Measurements from ENCODE around the gene ARHGAP30.

The ARHGAP30 gene

DNA sequence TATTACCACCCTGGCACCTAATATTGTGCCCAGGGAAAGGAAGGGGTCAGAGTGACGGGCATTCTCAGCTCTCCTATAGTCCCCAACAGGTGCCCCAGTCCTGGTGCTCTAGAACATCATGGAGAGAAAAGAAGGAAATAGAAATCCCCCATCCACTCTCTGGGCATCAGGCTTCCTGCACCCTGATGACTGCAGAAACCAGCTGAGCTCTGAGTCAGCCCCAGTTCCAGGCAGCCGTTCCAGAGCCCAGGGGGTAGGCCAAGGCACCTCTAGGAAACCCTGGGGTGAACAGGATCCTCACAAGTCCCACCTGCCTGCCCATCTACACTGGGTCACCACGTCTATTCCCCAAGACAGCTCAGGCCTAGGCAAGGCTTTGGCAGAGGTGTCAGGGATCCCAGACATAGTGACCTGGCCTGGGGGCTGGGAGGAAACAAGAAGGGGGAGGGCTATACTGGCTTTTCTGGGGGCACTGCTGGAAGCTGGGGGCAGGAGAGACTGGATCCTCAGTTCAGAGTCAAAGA, 19.0 kb upstream of the ARHGAP30 start:
- DNase-seq (ENCODE audit: low read depth), result no peak
- Histone ChIP-seq H3K36me3 (ENCODE audit: control insufficient read depth, insufficient read depth, low read length, severe bottlenecking) (no peaks in the 10 kb centered on the region), H3K9me3 (ENCODE audit: control insufficient read depth, low read length) (no peaks in the 10 kb centered on the region), H3K9ac (ENCODE audit: low read length) (no peak overlapping the region), H3K4me3 (ENCODE audit: low read length) (no peak overlapping the region), H3K4me1 (ENCODE audit: control insufficient read depth, insufficient read depth, low read length) (peaks cover 18% of the 10 kb centered on the region), H3K27me3 (replicated peaks; ENCODE audit: control insufficient read depth, insufficient read depth, low read length) (no peaks in the 10 kb centered on the region)

DNA sequence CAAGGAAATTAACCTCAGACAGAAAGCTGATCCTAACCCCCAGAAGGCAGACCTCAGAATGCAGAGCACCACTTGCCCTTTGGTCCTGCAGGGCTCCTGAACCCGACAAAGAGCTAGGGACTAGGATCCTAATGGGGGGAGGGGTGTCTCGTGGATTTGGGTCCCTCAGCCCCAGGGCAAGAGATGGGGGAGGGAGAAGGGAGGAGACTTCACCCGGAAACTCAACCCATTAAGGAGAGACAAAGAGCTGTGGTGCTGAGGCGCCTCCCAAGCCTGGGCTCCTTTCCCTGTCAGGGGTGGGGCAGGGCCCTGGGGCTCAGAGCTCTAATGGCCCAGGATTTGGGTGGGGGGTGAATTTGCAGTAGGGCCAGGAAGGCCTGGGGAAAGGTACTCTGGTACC, 16.8 kb upstream of the ARHGAP30 start:
- Histone ChIP-seq H3K36me3 (ENCODE audit: control insufficient read depth, insufficient read depth, low read length, severe bottlenecking) (no peaks in the 10 kb centered on the region), H3K9me3 (ENCODE audit: control insufficient read depth, low read length) (no peaks in the 10 kb centered on the region), H3K4me3 (ENCODE audit: low read length) (no peak overlapping the region), H3K4me1 (ENCODE audit: control insufficient read depth, insufficient read depth, low read length) (peaks cover 30% of the 10 kb centered on the region), H3K9ac (ENCODE audit: low read length) (no peak overlapping the region), H3K27me3 (replicated peaks; ENCODE audit: control insufficient read depth, insufficient read depth, low read length) (no peaks in the 10 kb centered on the region)
- no peak for DNase-seq (ENCODE audit: low read depth)

DNA sequence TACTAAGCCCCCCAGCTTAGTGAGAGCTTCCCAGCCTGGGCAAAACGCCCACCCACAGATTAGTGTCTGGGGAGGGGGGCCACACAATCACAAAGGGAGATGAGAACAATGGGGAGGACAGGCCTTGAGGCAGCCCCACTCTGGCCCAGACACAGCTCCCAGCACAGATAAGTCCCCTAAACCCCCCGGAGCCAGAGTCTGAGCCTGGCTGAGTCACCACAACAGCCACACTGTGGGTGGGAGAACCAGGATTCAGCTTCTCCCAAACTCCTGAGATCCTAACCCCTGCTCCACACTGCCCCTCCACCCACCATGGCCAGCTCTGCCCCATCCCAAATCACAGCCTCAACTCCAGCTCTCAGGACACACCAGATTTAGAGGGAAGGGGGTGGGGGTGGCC, 15.5 kb upstream of the ARHGAP30 start:
- H3K9me3 ChIP-seq (ENCODE audit: control insufficient read depth, low read length), result no peaks in the 10 kb centered on the region
- H3K4me1 ChIP-seq (ENCODE audit: control insufficient read depth, insufficient read depth, low read length), result peaks cover 43% of the 10 kb centered on the region
- H3K4me3 ChIP-seq (ENCODE audit: low read length), result no peak overlapping the region
- DNase-seq (ENCODE audit: low read depth), result peak; percentile 15
- H3K9ac ChIP-seq (ENCODE audit: low read length), result peak overlapping the region; percentile 33
- no peaks in the 10 kb centered on the region for H3K27me3 ChIP-seq (replicated peaks; ENCODE audit: control insufficient read depth, insufficient read depth, low read length)
- no peaks in the 10 kb centered on the region for H3K36me3 ChIP-seq (ENCODE audit: control insufficient read depth, insufficient read depth, low read length, severe bottlenecking)

DNA sequence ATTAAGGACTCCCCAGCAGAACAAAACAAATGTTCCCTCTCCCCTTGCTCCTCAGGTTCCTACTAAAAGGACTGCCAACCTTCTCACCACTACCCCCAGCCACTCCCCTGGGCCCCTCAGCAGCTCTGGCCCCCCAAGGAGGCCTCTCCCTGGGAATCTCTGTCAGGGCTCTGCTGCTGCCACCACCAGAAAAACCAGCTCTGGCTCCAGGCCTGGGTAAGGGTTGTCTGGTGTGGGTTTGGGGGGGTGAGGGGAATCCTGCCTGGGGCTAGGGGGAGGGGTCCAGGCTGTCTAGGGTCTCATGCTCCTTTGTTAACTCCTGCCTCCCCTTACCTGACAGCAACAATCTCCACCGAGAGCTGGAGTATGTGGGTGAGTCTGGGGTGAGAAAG, 14.9 kb upstream of the ARHGAP30 start:
- Histone ChIP-seq H3K9me3 (ENCODE audit: control insufficient read depth, low read length) (no peaks in the 10 kb centered on the region), H3K27me3 (replicated peaks; ENCODE audit: control insufficient read depth, insufficient read depth, low read length) (no peaks in the 10 kb centered on the region), H3K4me3 (ENCODE audit: low read length) (no peak overlapping the region), H3K9ac (ENCODE audit: low read length) (no peak overlapping the region), H3K4me1 (ENCODE audit: control insufficient read depth, insufficient read depth, low read length) (peaks cover 47% of the 10 kb centered on the region), H3K36me3 (ENCODE audit: control insufficient read depth, insufficient read depth, low read length, severe bottlenecking) (no peaks in the 10 kb centered on the region)
- DNase-seq (ENCODE audit: low read depth), result no peak

DNA sequence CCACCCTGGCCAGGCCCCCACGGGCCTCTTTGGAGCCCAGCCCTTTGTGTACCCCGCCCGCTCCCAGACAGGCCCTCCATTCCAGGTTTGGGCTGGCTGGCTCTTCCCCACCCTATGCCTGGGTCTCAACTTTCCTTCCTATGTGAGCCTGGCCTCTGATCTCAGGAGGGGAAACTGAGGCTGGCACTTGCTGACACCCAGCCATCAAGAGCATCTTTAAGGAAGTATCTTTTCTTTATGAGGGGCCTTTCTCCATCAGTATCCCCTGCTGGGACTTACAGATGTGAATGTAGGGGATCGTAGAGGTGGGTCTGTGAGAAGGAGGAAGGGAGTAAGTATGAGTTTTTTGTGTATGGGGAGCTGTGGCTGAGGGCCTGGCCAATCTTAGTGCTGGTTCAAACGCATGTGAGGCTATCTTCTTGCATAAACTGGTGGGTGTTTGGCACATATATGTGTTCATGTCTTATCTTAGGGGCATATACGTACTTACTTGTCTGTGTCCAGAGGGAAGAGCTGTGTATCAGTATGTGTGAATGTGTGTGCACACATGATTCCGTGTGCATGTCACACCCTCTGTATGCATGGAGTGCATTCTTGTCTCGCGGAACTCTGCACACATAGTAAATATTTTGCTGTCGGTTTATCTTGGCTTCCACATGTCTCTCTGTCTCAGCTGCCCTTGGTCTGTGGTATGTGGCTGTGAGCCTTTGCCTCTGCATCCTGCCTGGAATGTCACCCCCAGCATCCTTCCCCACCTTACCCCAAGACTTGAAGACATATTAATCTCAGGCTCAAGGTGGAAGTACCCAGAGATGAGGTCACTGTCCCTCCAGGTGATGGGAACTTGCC, 14.3 kb upstream of the ARHGAP30 start:
- Histone ChIP-seq H3K4me1 (ENCODE audit: control insufficient read depth, insufficient read depth, low read length) (peaks cover 47% of the 10 kb centered on the region), H3K9me3 (ENCODE audit: control insufficient read depth, low read length) (no peaks in the 10 kb centered on the region), H3K4me3 (ENCODE audit: low read length) (no peak overlapping the region), H3K36me3 (ENCODE audit: control insufficient read depth, insufficient read depth, low read length, severe bottlenecking) (no peaks in the 10 kb centered on the region), H3K27me3 (replicated peaks; ENCODE audit: control insufficient read depth, insufficient read depth, low read length) (no peaks in the 10 kb centered on the region), H3K9ac (ENCODE audit: low read length) (no peak overlapping the region)
- no peak for DNase-seq (ENCODE audit: low read depth)

DNA sequence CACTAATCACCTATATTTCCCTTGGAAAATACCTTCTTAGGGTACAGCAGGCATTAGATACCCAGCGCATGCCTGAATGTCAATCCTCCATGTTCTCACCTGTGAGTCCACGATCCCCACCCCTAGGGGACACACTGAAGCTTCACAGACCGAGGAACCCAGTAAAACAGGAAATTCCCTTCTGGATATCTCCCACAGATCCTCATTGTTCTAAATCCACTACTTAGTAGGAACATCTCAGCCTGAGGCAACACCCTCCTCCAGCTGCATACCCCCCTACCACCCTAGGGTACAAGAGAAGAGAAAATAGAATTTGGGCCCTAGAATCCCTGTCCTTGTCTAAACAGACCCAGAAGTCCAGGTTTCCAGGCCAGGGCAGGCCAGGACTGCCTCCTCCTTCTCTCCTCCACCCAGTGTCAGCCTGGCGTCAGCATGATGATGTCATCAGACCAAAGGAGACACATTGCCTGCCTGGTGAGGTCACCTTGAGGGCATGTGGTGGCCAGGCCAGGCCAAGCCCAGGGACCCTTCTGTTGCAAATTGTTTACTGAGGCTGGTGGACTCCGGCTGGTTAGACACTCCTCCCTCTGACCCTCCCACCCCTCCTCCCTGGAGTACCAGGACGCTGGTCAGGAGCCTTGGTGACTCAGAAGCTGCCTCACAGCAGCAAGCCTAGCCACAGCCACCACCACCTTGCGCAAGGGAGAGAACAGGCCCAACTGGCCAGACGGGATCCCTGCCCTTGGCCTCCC, 13.5 kb upstream of the ARHGAP30 start:
- DNase-seq (ENCODE audit: low read depth), result peak; percentile 83
- no peaks in the 10 kb centered on the region for H3K9me3 ChIP-seq (ENCODE audit: control insufficient read depth, low read length)
- no peaks in the 10 kb centered on the region for H3K27me3 ChIP-seq (replicated peaks; ENCODE audit: control insufficient read depth, insufficient read depth, low read length)
- peaks cover 47% of the 10 kb centered on the region for H3K4me1 ChIP-seq (ENCODE audit: control insufficient read depth, insufficient read depth, low read length)
- H3K36me3 ChIP-seq (ENCODE audit: control insufficient read depth, insufficient read depth, low read length, severe bottlenecking), result no peaks in the 10 kb centered on the region
- peak overlapping the region; percentile 56 for H3K9ac ChIP-seq (ENCODE audit: low read length)
- no peak overlapping the region for H3K4me3 ChIP-seq (ENCODE audit: low read length)

DNA sequence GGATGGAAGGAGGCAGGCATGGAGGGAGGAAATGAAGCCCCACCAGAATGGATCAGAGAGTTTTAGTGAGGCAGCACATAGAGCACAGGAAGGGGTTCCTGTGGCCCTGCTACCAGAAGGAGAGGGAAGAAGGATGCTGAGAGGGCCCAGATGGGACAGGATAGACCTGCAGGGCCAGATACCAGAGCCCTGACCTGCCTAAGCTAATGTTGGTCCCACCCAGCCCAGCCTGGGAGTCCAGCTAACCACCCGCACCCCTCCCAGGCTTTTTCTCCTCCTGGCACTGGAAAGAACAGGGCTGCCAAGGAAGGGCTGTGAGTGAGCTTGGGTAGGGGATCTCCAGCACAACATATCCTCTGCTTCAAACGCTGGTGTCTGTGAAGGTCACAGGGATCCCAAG, 12.8 kb upstream of the ARHGAP30 start:
- Histone ChIP-seq H3K9ac (ENCODE audit: low read length) (no peak overlapping the region), H3K36me3 (ENCODE audit: control insufficient read depth, insufficient read depth, low read length, severe bottlenecking) (no peaks in the 10 kb centered on the region), H3K4me3 (ENCODE audit: low read length) (no peak overlapping the region), H3K9me3 (ENCODE audit: control insufficient read depth, low read length) (no peaks in the 10 kb centered on the region), H3K4me1 (ENCODE audit: control insufficient read depth, insufficient read depth, low read length) (peaks cover 47% of the 10 kb centered on the region), H3K27me3 (replicated peaks; ENCODE audit: control insufficient read depth, insufficient read depth, low read length) (no peaks in the 10 kb centered on the region)
- DNase-seq (ENCODE audit: low read depth), result no peak

DNA sequence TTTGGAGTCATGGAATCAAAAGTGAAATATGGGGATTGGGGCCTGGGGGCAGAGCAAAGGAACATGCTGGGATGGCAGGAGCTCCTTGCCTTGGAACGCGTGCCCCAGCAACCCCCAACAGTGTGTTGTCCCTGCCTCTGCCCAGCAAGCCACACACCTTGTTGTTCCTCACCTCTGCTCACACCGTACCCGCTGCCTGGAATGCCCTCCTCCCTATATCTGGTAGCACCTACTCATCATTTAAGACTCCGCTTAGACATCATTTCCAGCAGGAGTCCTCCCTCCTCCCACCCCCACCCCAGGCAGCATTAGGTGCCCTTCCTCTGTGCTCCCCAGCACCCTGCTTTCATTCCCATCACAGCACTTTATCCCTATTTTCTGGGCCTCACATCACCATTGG, 11.8 kb upstream of the ARHGAP30 start:
- no peak for DNase-seq (ENCODE audit: low read depth)
- no peak overlapping the region for H3K4me3 ChIP-seq (ENCODE audit: low read length)
- H3K4me1 ChIP-seq (ENCODE audit: control insufficient read depth, insufficient read depth, low read length), result peaks cover 47% of the 10 kb centered on the region
- H3K9me3 ChIP-seq (ENCODE audit: control insufficient read depth, low read length), result no peaks in the 10 kb centered on the region
- H3K27me3 ChIP-seq (replicated peaks; ENCODE audit: control insufficient read depth, insufficient read depth, low read length), result no peaks in the 10 kb centered on the region
- H3K9ac ChIP-seq (ENCODE audit: low read length), result no peak overlapping the region
- no peaks in the 10 kb centered on the region for H3K36me3 ChIP-seq (ENCODE audit: control insufficient read depth, insufficient read depth, low read length, severe bottlenecking)

DNA sequence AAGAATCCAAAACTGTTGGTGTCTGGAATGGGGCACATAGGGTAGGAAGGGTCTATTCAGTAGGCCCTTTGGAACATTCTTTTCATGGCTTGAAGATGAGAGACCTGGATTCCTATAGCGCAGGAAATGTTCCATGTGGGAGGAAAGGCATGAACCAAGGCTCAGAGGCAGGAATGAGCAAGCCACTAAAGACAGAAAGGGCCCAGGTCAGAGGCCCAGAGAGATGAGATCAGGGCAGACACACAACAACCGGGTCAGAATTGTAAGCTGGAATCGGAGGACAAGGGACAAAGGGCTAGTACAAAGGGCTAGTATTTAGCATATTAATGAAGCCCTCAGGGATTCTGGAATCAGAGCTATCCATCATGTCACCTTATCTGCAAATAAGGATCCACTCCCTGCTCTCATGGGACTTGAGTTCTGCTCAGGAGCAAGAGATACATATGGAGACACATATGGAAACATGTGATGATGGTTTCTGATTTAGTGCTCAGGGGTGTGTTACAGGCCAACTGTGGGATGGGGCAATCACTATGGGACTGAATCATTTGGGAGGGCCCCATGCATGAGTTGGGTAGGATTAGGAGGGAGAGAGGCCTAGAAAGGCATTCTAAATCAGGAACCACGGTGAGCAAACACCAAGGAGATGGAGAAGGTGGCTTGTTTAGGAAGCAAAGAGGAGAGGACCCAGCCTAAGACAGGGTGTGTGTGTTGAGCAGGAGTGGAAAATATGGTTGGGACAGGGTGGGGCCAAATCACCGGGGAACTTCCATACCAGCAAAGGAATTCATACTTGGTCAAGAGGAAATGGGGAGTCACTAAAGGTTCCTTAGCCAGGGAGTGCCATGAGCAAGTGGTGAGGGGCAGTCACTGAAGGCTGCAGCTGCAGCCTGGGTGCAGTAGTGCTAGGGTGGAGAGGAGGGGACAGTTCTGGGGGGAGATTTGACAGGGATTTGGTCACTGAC, 11.0 kb upstream of the ARHGAP30 start:
- peak; percentile 42 for DNase-seq (ENCODE audit: low read depth)
- Histone ChIP-seq H3K4me1 (ENCODE audit: control insufficient read depth, insufficient read depth, low read length) (peaks cover 47% of the 10 kb centered on the region), H3K9me3 (ENCODE audit: control insufficient read depth, low read length) (no peaks in the 10 kb centered on the region), H3K9ac (ENCODE audit: low read length) (peak overlapping the region; percentile 5), H3K36me3 (ENCODE audit: control insufficient read depth, insufficient read depth, low read length, severe bottlenecking) (no peaks in the 10 kb centered on the region), H3K27me3 (replicated peaks; ENCODE audit: control insufficient read depth, insufficient read depth, low read length) (no peaks in the 10 kb centered on the region), H3K4me3 (ENCODE audit: low read length) (no peak overlapping the region)

DNA sequence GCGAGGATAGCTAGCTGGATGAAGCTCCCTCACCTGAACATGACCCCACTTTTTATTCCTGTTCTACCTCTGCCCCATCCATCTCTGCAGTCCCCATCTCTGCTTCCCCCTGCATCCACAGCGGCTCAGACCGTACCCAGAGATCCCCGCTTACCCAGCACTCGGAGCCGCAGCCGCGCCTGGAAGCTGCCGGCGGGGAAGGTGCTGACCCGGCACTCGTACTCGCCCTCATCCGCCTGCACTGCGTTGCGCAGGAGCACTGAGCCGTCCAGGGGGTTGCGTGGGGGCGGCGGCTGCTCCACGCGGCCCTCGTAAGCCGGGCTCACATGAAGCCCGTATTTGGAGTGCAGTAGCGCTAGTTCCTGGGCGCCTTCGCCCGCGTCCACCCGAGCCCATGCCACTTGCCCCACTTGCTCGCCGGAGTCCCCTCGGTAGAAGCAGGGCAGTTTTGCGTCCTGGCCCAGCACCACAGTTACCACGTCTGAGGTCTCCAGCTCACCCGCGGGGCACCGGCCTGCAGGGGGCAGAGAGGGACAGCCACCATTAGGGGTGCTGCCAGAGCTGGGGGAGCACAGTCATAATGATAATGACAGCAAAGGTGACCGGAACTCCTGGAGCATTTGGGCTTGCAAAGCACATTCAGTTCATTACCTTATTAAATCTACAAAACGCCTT, 9.9 kb upstream of the ARHGAP30 start:
- H3K4me1 ChIP-seq (ENCODE audit: control insufficient read depth, insufficient read depth, low read length), result peaks cover 38% of the 10 kb centered on the region
- H3K9ac ChIP-seq (ENCODE audit: low read length), result no peak overlapping the region
- no peaks in the 10 kb centered on the region for H3K36me3 ChIP-seq (ENCODE audit: control insufficient read depth, insufficient read depth, low read length, severe bottlenecking)
- no peak overlapping the region for H3K4me3 ChIP-seq (ENCODE audit: low read length)
- H3K9me3 ChIP-seq (ENCODE audit: control insufficient read depth, low read length), result no peaks in the 10 kb centered on the region
- no peak for DNase-seq (ENCODE audit: low read depth)
- no peaks in the 10 kb centered on the region for H3K27me3 ChIP-seq (replicated peaks; ENCODE audit: control insufficient read depth, insufficient read depth, low read length)
